K562 (cell line): Measurements from ENCODE around the gene CDKN2C. TPM values are rescaled to one million over a fixed set of nuclear protein-coding genes. Genes with fewer than 3 reads are reported as not detected.
A peak's percentile ranks its signal among the peaks of the same experiment; 100 is the strongest.
"Not testable (repeated sequence)": the region's sequence is repeated elsewhere in the genome, so short reads cannot be mapped to it uniquely, and the experiment has no call there.

Experiments
- ATAC-seq: fragments of 200-7000 bp; cut with Tn5 transposase; 3 replicates; pipeline ENCODE4 v1.9.1; 2020; ENCODE audit warnings: moderate library complexity
- BruUV-seq: library from RNA; stranded (reverse); fragments of 400-500 nt; replicated peaks from 2 replicates; lab custom pipeline; 2021; lab: Mats Ljungman, UMichigan
- CTCF ChIA-PET: fragments of 300-600 bp; formaldehyde crosslinking; extraction: SDS; loops from one replicate; lab custom pipeline; 2021; ENCODE audit warnings: low intra/inter-chr PET ratio; lab: Yijun Ruan, JAX
- POLR2A ChIA-PET: fragments of 300-600, 350-650 bp; sonication (Branson Sonifier 250); formaldehyde crosslinking; extraction: SDS; loops from one replicate; lab custom pipeline; 2021; ENCODE audit warnings: antibody characterized with exemption, inconsistent platforms; lab: Yijun Ruan, JAX
- DNase-seq, 4 experiments: peaks; one replicate each; pipeline versions ENCODE4 v3.0.0 to v3.0.0-alpha.2; 2011 to 2018; ENCODE audit warnings: low spot score in 3 of 4, mixed read lengths in 3 of 4; ENCODE audit errors: extremely low read depth in 1 of 4
- FAIRE-seq: peaks from 2 replicates; lab custom pipeline; 2011; peaks lifted over from hg19 to GRCh38; lab: Jason Lieb, UNC
- H2AFZ ChIP-seq: 2 replicates; pipeline ENCODE4 v1.6.0; 2011; ENCODE audit warnings: low read depth, low read length, control low read depth, inconsistent platforms
- H3K27ac ChIP-seq: fragments of 200-600 bp; 3 replicates; pipeline ENCODE4 v1.8.0; 2011; ENCODE audit warnings: low read depth, mild to moderate bottlenecking, control low read depth, inconsistent platforms, low read length, moderate library complexity, mixed read lengths; ENCODE audit errors: extremely low read depth
- H3K27me3 ChIP-seq, 2 experiments: fragments of 300-600 bp in 1 of 2; 2 replicates in 1 of 2; 3 replicates in 1 of 2; pipeline versions ENCODE4 v1.6.0 to v1.8.0; 2011; ENCODE audit warnings: inconsistent platforms in 2 of 2, low read length in 2 of 2, mild to moderate bottlenecking in 1 of 2, mixed read lengths in 1 of 2, moderate library complexity in 1 of 2; ENCODE audit not compliant: control insufficient read depth in 2 of 2, insufficient read depth in 2 of 2
- H3K36me3 ChIP-seq: fragments of 300-600 bp; 3 replicates; pipeline ENCODE4 v1.8.0; 2011; ENCODE audit warnings: mild to moderate bottlenecking, low read length, inconsistent platforms; ENCODE audit not compliant: control insufficient read depth, insufficient read depth
- H3K4me1 ChIP-seq, 2 experiments: fragments of 200-600 bp in 1 of 2; replicated peaks in 1 of 2; 2 replicates in 1 of 2; 3 replicates in 1 of 2; pipeline versions ENCODE4 v1.5.1 to v1.8.0; 2011; ENCODE audit warnings: inconsistent platforms in 2 of 2, low read length in 2 of 2, mild to moderate bottlenecking in 1 of 2, mixed read lengths in 1 of 2, moderate library complexity in 1 of 2; ENCODE audit not compliant: control insufficient read depth in 2 of 2, insufficient read depth in 2 of 2
- H3K4me2 ChIP-seq: 2 replicates; pipeline ENCODE4 v1.6.1; 2011; ENCODE audit warnings: low read length, control low read depth, inconsistent platforms, mixed read lengths; ENCODE audit not compliant: insufficient read depth
- H3K4me3 ChIP-seq: fragments of 200-600 bp; sonication (generic), shearing (Covaris generic); 2 replicates; pipeline ENCODE4 v1.5.1; 2016; ENCODE audit warnings: control low read depth, inconsistent platforms
- H3K79me2 ChIP-seq: fragments of 200-600 bp; 3 replicates; pipeline ENCODE4 v1.8.0; 2011; ENCODE audit warnings: low read length, inconsistent platforms; ENCODE audit not compliant: control insufficient read depth, insufficient read depth
- H3K9ac ChIP-seq, 2 experiments: 2 replicates each; pipeline versions ENCODE4 v1.6.0 to v1.6.1; 2011; ENCODE audit warnings: low read depth in 2 of 2, low read length in 2 of 2, control low read depth in 1 of 2, inconsistent platforms in 1 of 2, mild to moderate bottlenecking in 1 of 2, mixed read lengths in 1 of 2; ENCODE audit not compliant: insufficient read depth in 1 of 2
- H3K9me1 ChIP-seq: one replicate; pipeline ENCODE4 v1.6.0; 2011; ENCODE audit warnings: inconsistent platforms, mild to moderate bottlenecking, low read length, moderate library complexity; ENCODE audit not compliant: control insufficient read depth, insufficient read depth
- H3K9me3 ChIP-seq: replicated peaks from 2 replicates; pipeline ENCODE4 v1.5.1; 2011; ENCODE audit warnings: low read depth, low read length, inconsistent platforms; ENCODE audit not compliant: control insufficient read depth, insufficient read depth
- H4K20me1 ChIP-seq: replicated peaks from 2 replicates; pipeline ENCODE4 v1.6.1; 2011; ENCODE audit warnings: low read length, inconsistent platforms, mixed read lengths; ENCODE audit not compliant: control insufficient read depth, insufficient read depth
- CBFA2T2 ChIP-seq: fragments of 450-650 bp; conservative IDR thresholded peaks from 2 replicates; pipeline ENCODE4 v1.6.1; 2017; ENCODE audit warnings: mild to moderate bottlenecking
- CBFA2T3 ChIP-seq: fragments of 450-650 bp; IDR thresholded peaks from 2 replicates; pipeline ENCODE4 v1.6.1; 2017
- CBX3 ChIP-seq, 2 experiments: IDR thresholded peaks; 1 replicate in 1 of 2; 2 replicates in 1 of 2; pipeline ENCODE4 v1.6.1; 2012; ENCODE audit warnings: inconsistent platforms in 2 of 2, low read length in 2 of 2, borderline replicate concordance in 1 of 2, control low read depth in 1 of 2
- FOXM1 ChIP-seq, 2 experiments: fragments of 450-650 bp in 1 of 2; sonication (generic) in 1 of 2; formaldehyde crosslinking in 1 of 2; IDR thresholded peaks; 2 replicates each; pipeline versions ENCODE4 v1.6.1 to v1.9.0; 2017 to 2022; ENCODE audit warnings: low read depth in 2 of 2, mild to moderate bottlenecking in 2 of 2, missing genetic modification reagents in 1 of 2, moderate library complexity in 1 of 2
- GATA2 ChIP-seq: sonication (generic); formaldehyde crosslinking; IDR thresholded peaks from 2 replicates; pipeline ENCODE4 v1.4.0; 2020; ENCODE audit warnings: mild to moderate bottlenecking, missing genetic modification reagents
- GATAD2B ChIP-seq: fragments of 450-650 bp; IDR thresholded peaks from 2 replicates; pipeline ENCODE4 v1.6.1; 2017; ENCODE audit warnings: mild to moderate bottlenecking, borderline replicate concordance
- MTA2 ChIP-seq: fragments of 450-650 bp; IDR thresholded peaks from 2 replicates; pipeline ENCODE4 v1.6.1; 2016; ENCODE audit warnings: low read depth
- SMAD4 ChIP-seq: fragments of 250-450 bp; sonication (Bioruptor Pico); conservative IDR thresholded peaks from 2 replicates; pipeline ENCODE4 v1.8.0; 2021; ENCODE audit warnings: inconsistent platforms, mild to moderate bottlenecking, moderate library complexity
- SMARCA4 ChIP-seq: fragments of 450-650 bp; IDR thresholded peaks from 2 replicates; pipeline ENCODE4 v1.6.1; 2016
- SMARCE1 ChIP-seq: fragments of 450-650 bp; IDR thresholded peaks from 2 replicates; pipeline ENCODE4 v1.7.1; 2016; ENCODE audit warnings: mild to moderate bottlenecking
- SOX6 ChIP-seq: fragments of 450-650 bp; IDR thresholded peaks from 2 replicates; pipeline ENCODE4 v1.6.1; 2014; ENCODE audit warnings: mild to moderate bottlenecking
- TAL1 ChIP-seq: fragments of 450-650 bp; IDR thresholded peaks from 2 replicates; pipeline ENCODE4 v1.6.1; 2016; ENCODE audit warnings: mild to moderate bottlenecking
- TCF3 ChIP-seq: sonication (generic); formaldehyde crosslinking; IDR thresholded peaks from 2 replicates; pipeline ENCODE4 v1.4.0; 2020; ENCODE audit warnings: mild to moderate bottlenecking, missing genetic modification reagents
- TEAD1 ChIP-seq, 2 experiments: fragments of 450-650 bp in 1 of 2; sonication (generic) in 1 of 2; formaldehyde crosslinking; IDR thresholded peaks; 2 replicates each; pipeline versions ENCODE4 v1.4.0 to v1.8.0; 2020 to 2022; ENCODE audit warnings: mild to moderate bottlenecking in 2 of 2, missing genetic modification reagents in 1 of 2
- ZFX ChIP-seq: sonication (generic); formaldehyde crosslinking; IDR thresholded peaks from 2 replicates; pipeline ENCODE4 v1.8.0; 2022; ENCODE audit warnings: mild to moderate bottlenecking, missing genetic modification reagents, moderate library complexity
- WGBS: fragments of 100-300 bp; shearing (Covaris generic); methylation state at CpG from one replicate; pipeline ENCODE4 v1.1.6; 2016; ENCODE audit warnings: low coverage, mixed read lengths; ENCODE audit not compliant: insufficient coverage; ENCODE audit errors: missing lambda C conversion rate; 5-methylcytosine and 5-hydroxymethylcytosine counted together
- in situ Hi-C: fragments of 300-500 bp; cut with MboI; formaldehyde crosslinking; loops from 4 replicates; pipeline ENCODE4 v1.15.0; 2018; ENCODE audit warnings: inconsistent platforms, mixed read lengths
- intact Hi-C: fragments of 100-400 bp; cut with micrococcal nuclease; formaldehyde crosslinking; loops from 2 replicates; pipeline ENCODE4 v1.14.2; 2022
- polyA plus RNA-seq, 8 experiments: library from polyadenylated mRNA; depleted of rRNA in 4 of 8; stranded (reverse) in 5 of 8; unstranded in 3 of 8; fragments of >200 nt; fragmentation: Nextera tagmentation in 2 of 8; fragmentation: Illumina TruSeq in 1 of 8; extraction: Ambion mirVana in 2 of 8; extraction: Trizol in 1 of 8; gene quantifications; 2 replicates each; pipeline versions ENCODE4 v1.2.1 to v1.2.3, GENCODE V29; 2011 to 2014; ENCODE audit warnings: inconsistent platforms in 1 of 8, missing spikeins in 1 of 8
- total RNA-seq, 7 experiments: library from RNA; depleted of rRNA in 6 of 7; stranded (reverse); fragments of >200 nt in 6 of 7; fragmentation: Illumina TruSeq in 2 of 7; extraction: Trizol in 2 of 7; gene quantifications; 2 replicates each; pipeline versions ENCODE4 v1.2.1 to v1.2.3, GENCODE V29; 2011 to 2021; ENCODE audit warnings: low replicate concordance in 1 of 7
- TF ChIP-seq, protein P1 (sequence below): fragments of 450-650 bp; IDR thresholded peaks from 2 replicates; pipeline ENCODE4 v1.6.1; 2017; ENCODE audit warnings: antibody characterized with exemption, mild to moderate bottlenecking
- TF ChIP-seq, protein P2 (sequence below): fragments of 450-650 bp; IDR thresholded peaks from 2 replicates; pipeline ENCODE4 v1.6.1; 2016; ENCODE audit warnings: mild to moderate bottlenecking

The CDKN2C gene
- total and polyA plus RNA-seq, 9 of the 15 experiments (the other 6 are each of a cell fraction or from before 2014, with no cell fraction given), result 11.9 to 74.3 (median 45.9) TPM

- Histone ChIP-seq H3K9ac (peak overlapping the region in 1 of 2 experiments; percentile 10; a peak in 1 of 4 replicates), H2AFZ (peak overlapping the region; percentile 28; the same call in 1 of the 2 replicates)
- intact Hi-C loops; H3K4me3 ChIP-seq; in situ Hi-C loops; H3K79me2 ChIP-seq; H3K4me1 ChIP-seq; CTCF ChIA-PET; H3K9me1 ChIP-seq; H3K27me3 ChIP-seq; H4K20me1 ChIP-seq; BruUV-seq; H3K4me2 ChIP-seq; H3K36me3 ChIP-seq; H3K27ac ChIP-seq; FAIRE-seq; H3K9me3 ChIP-seq; TF ChIP-seq FOXM1 (CRISPR knock-in tag; IDR thresholded peaks at IDR 0.05; ENCODE audit: low read depth): not testable (repeated sequence)
- DNase-seq (peak in 1 of 4 experiments; percentile 65), ATAC-seq (peak; percentile 29; the same call in 1 of the 3 replicates)
- POLR2A ChIA-PET, result interaction anchor here (1.5 kb wide), 1 partner anchor 28 kb away, joined by 4 read pairs; no protein-coding TSS in a partner anchor
- 42% methylated on average over 4 of the region's 4 CpGs for WGBS
- TF ChIP-seq, protein P1, sequence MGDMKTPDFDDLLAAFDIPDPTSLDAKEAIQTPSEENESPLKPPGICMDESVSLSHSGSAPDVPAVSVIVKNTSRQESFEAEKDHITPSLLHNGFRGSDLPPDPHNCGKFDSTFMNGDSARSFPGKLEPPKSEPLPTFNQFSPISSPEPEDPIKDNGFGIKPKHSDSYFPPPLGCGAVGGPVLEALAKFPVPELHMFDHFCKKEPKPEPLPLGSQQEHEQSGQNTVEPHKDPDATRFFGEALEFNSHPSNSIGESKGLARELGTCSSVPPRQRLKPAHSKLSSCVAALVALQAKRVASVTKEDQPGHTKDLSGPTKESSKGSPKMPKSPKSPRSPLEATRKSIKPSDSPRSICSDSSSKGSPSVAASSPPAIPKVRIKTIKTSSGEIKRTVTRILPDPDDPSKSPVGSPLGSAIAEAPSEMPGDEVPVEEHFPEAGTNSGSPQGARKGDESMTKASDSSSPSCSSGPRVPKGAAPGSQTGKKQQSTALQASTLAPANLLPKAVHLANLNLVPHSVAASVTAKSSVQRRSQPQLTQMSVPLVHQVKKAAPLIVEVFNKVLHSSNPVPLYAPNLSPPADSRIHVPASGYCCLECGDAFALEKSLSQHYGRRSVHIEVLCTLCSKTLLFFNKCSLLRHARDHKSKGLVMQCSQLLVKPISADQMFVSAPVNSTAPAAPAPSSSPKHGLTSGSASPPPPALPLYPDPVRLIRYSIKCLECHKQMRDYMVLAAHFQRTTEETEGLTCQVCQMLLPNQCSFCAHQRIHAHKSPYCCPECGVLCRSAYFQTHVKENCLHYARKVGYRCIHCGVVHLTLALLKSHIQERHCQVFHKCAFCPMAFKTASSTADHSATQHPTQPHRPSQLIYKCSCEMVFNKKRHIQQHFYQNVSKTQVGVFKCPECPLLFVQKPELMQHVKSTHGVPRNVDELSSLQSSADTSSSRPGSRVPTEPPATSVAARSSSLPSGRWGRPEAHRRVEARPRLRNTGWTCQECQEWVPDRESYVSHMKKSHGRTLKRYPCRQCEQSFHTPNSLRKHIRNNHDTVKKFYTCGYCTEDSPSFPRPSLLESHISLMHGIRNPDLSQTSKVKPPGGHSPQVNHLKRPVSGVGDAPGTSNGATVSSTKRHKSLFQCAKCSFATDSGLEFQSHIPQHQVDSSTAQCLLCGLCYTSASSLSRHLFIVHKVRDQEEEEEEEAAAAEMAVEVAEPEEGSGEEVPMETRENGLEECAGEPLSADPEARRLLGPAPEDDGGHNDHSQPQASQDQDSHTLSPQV, result 0 out of 2 replicates have a peak, but pooled peaks have one; percentile 15
- TF ChIP-seq, protein P2, sequence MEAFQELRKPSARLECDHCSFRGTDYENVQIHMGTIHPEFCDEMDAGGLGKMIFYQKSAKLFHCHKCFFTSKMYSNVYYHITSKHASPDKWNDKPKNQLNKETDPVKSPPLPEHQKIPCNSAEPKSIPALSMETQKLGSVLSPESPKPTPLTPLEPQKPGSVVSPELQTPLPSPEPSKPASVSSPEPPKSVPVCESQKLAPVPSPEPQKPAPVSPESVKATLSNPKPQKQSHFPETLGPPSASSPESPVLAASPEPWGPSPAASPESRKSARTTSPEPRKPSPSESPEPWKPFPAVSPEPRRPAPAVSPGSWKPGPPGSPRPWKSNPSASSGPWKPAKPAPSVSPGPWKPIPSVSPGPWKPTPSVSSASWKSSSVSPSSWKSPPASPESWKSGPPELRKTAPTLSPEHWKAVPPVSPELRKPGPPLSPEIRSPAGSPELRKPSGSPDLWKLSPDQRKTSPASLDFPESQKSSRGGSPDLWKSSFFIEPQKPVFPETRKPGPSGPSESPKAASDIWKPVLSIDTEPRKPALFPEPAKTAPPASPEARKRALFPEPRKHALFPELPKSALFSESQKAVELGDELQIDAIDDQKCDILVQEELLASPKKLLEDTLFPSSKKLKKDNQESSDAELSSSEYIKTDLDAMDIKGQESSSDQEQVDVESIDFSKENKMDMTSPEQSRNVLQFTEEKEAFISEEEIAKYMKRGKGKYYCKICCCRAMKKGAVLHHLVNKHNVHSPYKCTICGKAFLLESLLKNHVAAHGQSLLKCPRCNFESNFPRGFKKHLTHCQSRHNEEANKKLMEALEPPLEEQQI, result peak; percentile 38; the same call in 1 of the 2 replicates
- peak in 1 of 2 experiments; percentile 83; a peak in 2 of 4 replicates for TF ChIP-seq TEAD1 (CRISPR knock-in tag; IDR thresholded peaks at IDR 0.05)
- TF ChIP-seq MTA2, result peak; percentile 49; the same call in 1 of the 2 replicates
- peak; percentile 87 for TF ChIP-seq CBFA2T3
- peak; percentile 84 for TF ChIP-seq TAL1
- peak; percentile 14; the same call in 1 of the 2 replicates for TF ChIP-seq SMARCE1
- 0 out of 2 replicates have a peak, but pooled peaks have one; percentile 37 for TF ChIP-seq SMARCA4
- peak; percentile 50; the same call in 1 of the 2 replicates for TF ChIP-seq GATAD2B
- peak; percentile 84 for TF ChIP-seq CBFA2T2
- peak; percentile 38; the same call in 1 of the 2 replicates for TF ChIP-seq ZFX (CRISPR knock-in tag)
- peak in 1 of 2 experiments; percentile 27; a peak in 1 of 3 replicates for TF ChIP-seq CBX3 (IDR thresholded peaks at IDR 0.05; ENCODE audit: borderline replicate concordance in 1 of 2, low read length in 2 of 2)
- peak; percentile 55 for TF ChIP-seq GATA2 (CRISPR knock-in tag)
- peak; percentile 12; the same call in 1 of the 2 replicates for TF ChIP-seq SOX6
- peak; percentile 47; the same call in 1 of the 2 replicates for TF ChIP-seq SMAD4
- TF ChIP-seq FOXM1 (IDR thresholded peaks at IDR 0.05; ENCODE audit: low read depth), result 0 out of 2 replicates have a peak, but pooled peaks have one; percentile 29
- peak; percentile 86 for TF ChIP-seq TCF3 (CRISPR knock-in tag)
These were observed 35.5 kb downstream of the CDKN2C start for GRCh38 chr1:51005549-51005948.
